Endothelial cell of umbilical vein (primary cell): ENCODE measurements around the gene BRAT1.

ENCODE experiments used
- CTCF ChIP-seq, 2 donors: IDR thresholded peaks; 1 replicate in 1 of 2; 2 replicates in 1 of 2; pipeline ENCODE4 v1.5.1; 2011; ENCODE audit warnings: low read length in 2 of 2, mild to moderate bottlenecking in 2 of 2, moderate library complexity in 2 of 2, control low read depth in 1 of 2, inconsistent platforms in 1 of 2, low read depth in 1 of 2; ENCODE audit not compliant: insufficient read depth in 1 of 2; ENCODE audit errors: extremely low read depth in 1 of 2
- EZH2 ChIP-seq: IDR thresholded peaks from 2 replicates; pipeline ENCODE4 v1.6.1; 2012; ENCODE audit warnings: borderline replicate concordance, low read depth, mild to moderate bottlenecking, moderate library complexity, low read length, inconsistent platforms; ENCODE audit not compliant: severe bottlenecking
- FOS ChIP-seq: IDR thresholded peaks from 2 replicates; pipeline ENCODE4 v1.6.1; 2011; ENCODE audit warnings: mild to moderate bottlenecking, low read length, moderate library complexity, borderline replicate concordance; ENCODE audit not compliant: insufficient read depth
- JUN ChIP-seq: IDR thresholded peaks from 2 replicates; pipeline ENCODE4 v1.6.1; 2011; ENCODE audit warnings: borderline replicate concordance, low read depth; ENCODE audit not compliant: insufficient read length, insufficient read depth
- MAX ChIP-seq: IDR thresholded peaks from 2 replicates; pipeline ENCODE4 v1.6.1; 2011; ENCODE audit not compliant: insufficient read depth, insufficient read length
- MYC ChIP-seq: IDR thresholded peaks from one replicate; pipeline ENCODE4 v1.6.1; 2011; ENCODE audit warnings: mild to moderate bottlenecking, low read depth, low read length
- POLR2A ChIP-seq: IDR thresholded peaks from 2 replicates; pipeline ENCODE4 v1.6.1; 2012; ENCODE audit warnings: low read depth, mild to moderate bottlenecking, control low read depth, low read length
- POLR2AphosphoS5 ChIP-seq: IDR thresholded peaks from 2 replicates; pipeline ENCODE4 v1.6.1; 2012; ENCODE audit warnings: low read depth, mild to moderate bottlenecking, control low read depth, low read length, moderate library complexity; ENCODE audit not compliant: insufficient read depth

GRCh38 chr7:2510909-2511768 lies 44.2 kb downstream of the BRAT1 start:
- no peak for TF ChIP-seq CTCF (IDR thresholded peaks at IDR 0.05; ENCODE audit: extremely low read depth in 1 of 2, insufficient read depth in 1 of 2, low read depth in 1 of 2, low read length in 2 of 2)
- TF ChIP-seq POLR2A = no peak
- peak; percentile 83 for TF ChIP-seq POLR2AphosphoS5
- TF ChIP-seq MAX = no peak
- TF ChIP-seq MYC = no peak
- TF ChIP-seq EZH2 = no peak
- no peak for TF ChIP-seq FOS
- TF ChIP-seq JUN = no peak
